BLaER1 (cell line): ENCODE results near the gene TMEM41A.
"Not testable (repeated sequence)": the region's sequence is repeated elsewhere in the genome, so short reads cannot be mapped to it uniquely, and the experiment has no call there.

ENCODE experiments used
- H3K27ac ChIP-seq: shearing (Covaris generic); formaldehyde crosslinking; 2 replicates; pipeline ENCODE4 v1.8.1; 2022
- H3K27me3 ChIP-seq: shearing (Covaris generic); formaldehyde crosslinking; 2 replicates; pipeline ENCODE4 v1.8.1; 2022
- H3K36me3 ChIP-seq: shearing (Covaris generic); formaldehyde crosslinking; 2 replicates; pipeline ENCODE4 v1.8.1; 2022
- H3K4me1 ChIP-seq: shearing (Covaris generic); formaldehyde crosslinking; 2 replicates; pipeline ENCODE4 v1.8.1; 2022
- H3K4me2 ChIP-seq: shearing (Covaris generic); formaldehyde crosslinking; 2 replicates; pipeline ENCODE4 v1.8.1; 2022
- H3K4me3 ChIP-seq: shearing (Covaris generic); formaldehyde crosslinking; 2 replicates; pipeline ENCODE4 v1.8.1; 2022
- H3K9ac ChIP-seq: shearing (Covaris generic); formaldehyde crosslinking; 2 replicates; pipeline ENCODE4 v1.8.1; 2022
- H3K9me3 ChIP-seq: shearing (Covaris generic); formaldehyde crosslinking; 2 replicates; pipeline ENCODE4 v1.8.1; 2022
- H4K20me1 ChIP-seq: shearing (Covaris generic); formaldehyde crosslinking; 2 replicates; pipeline ENCODE4 v1.8.1; 2022
- Cebpa-rat ChIP-seq: shearing (Covaris generic); IDR thresholded peaks from 2 replicates; pipeline ENCODE4 v1.8.1; 2022

Gene TMEM41A

GRCh38 chr3:185465471-185465870, 33.4 kb downstream of the TMEM41A start:
- Histone ChIP-seq H3K27me3 (no peaks in the 10 kb centered on the region), H3K4me2 (no peak overlapping the region), H4K20me1 (no peaks in the 10 kb centered on the region), H3K27ac (no peak overlapping the region), H3K36me3 (no peaks in the 10 kb centered on the region), H3K9me3 (no peaks in the 10 kb centered on the region), H3K4me1 (no peaks in the 10 kb centered on the region), H3K4me3 (no peak overlapping the region), H3K9ac (no peak overlapping the region)
- TF ChIP-seq Cebpa-rat: no peak

- Histone ChIP-seq H4K20me1 (no peaks in the 10 kb centered on the region), H3K36me3 (no peaks in the 10 kb centered on the region), H3K4me1 (no peaks in the 10 kb centered on the region), H3K9ac (no peak overlapping the region), H3K9me3 (no peaks in the 10 kb centered on the region), H3K4me3 (no peak overlapping the region), H3K27me3 (no peaks in the 10 kb centered on the region), H3K27ac (no peak overlapping the region), H3K4me2 (no peak overlapping the region)
- TF ChIP-seq Cebpa-rat: no peak
Measured at GRCh38 chr3:185460719-185461350, 38.0 kb downstream of the TMEM41A start.

DNA sequence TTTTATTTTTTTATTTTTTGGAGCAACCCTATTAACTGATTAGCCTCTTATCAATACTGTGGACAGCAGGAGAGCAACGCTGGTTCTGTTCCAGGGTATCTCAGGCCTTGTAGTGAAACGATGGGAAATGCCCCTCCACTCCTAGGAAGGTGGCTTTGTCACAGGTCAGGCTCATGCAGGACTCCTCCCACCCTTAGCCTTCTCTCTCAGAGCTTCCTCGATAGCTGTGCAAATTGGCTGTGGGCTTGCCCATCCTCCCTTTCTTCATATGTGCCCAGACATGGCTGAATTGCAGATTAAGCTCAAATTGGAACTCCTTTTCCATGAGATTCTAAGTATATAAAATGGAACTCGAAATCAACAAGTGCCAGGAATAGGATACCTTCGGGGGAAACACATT, 38.5 kb downstream of the TMEM41A start:
- H3K36me3 ChIP-seq: no peaks in the 10 kb centered on the region
- no peaks in the 10 kb centered on the region for H4K20me1 ChIP-seq
- no peak overlapping the region for H3K27ac ChIP-seq
- no peak overlapping the region for H3K9ac ChIP-seq
- no peaks in the 10 kb centered on the region for H3K27me3 ChIP-seq
- no peak overlapping the region for H3K4me3 ChIP-seq
- no peak for TF ChIP-seq Cebpa-rat
- H3K4me2 ChIP-seq: no peak overlapping the region
- no peaks in the 10 kb centered on the region for H3K4me1 ChIP-seq
- H3K9me3 ChIP-seq: no peaks in the 10 kb centered on the region

GRCh38 chr3:185457376-185457775, 41.5 kb downstream of the TMEM41A start:
- no peak overlapping the region for H3K4me3 ChIP-seq
- H3K4me2 ChIP-seq: no peak overlapping the region
- no peak overlapping the region for H3K9ac ChIP-seq
- no peaks in the 10 kb centered on the region for H4K20me1 ChIP-seq
- H3K27ac ChIP-seq: no peak overlapping the region
- H3K4me1 ChIP-seq: no peaks in the 10 kb centered on the region
- H3K9me3 ChIP-seq: no peaks in the 10 kb centered on the region
- H3K36me3 ChIP-seq: no peaks in the 10 kb centered on the region
- no peak for TF ChIP-seq Cebpa-rat
- H3K27me3 ChIP-seq: no peaks in the 10 kb centered on the region

DNA sequence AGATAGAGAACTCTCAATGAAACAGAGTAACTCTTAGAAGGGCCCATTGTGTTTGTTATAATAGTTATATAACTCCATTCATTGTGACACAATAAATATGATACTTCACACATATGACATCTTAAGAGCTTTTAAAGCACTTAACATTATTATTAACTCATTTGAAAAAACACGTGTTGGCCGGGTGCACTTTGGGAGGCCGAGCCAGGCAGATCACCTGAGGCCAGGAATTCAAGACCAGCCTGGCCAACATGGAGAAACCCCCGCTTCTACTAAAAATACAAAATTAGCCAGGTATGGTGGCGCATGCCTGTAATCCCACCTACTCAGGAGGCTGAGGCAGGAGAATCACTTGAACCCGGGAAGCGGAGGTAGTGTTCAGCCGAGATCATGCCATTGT, 47.4 kb downstream of the TMEM41A start:
- not testable (repeated sequence) for H3K9me3 ChIP-seq, H3K4me2 ChIP-seq, H3K27me3 ChIP-seq, H3K4me1 ChIP-seq, H4K20me1 ChIP-seq, H3K9ac ChIP-seq, H3K36me3 ChIP-seq, H3K27ac ChIP-seq, H3K4me3 ChIP-seq

- no peaks in the 10 kb centered on the region for H4K20me1 ChIP-seq
- no peaks in the 10 kb centered on the region for H3K4me1 ChIP-seq
- H3K4me2 ChIP-seq: no peak overlapping the region
- no peak for TF ChIP-seq Cebpa-rat
- H3K27ac ChIP-seq: no peak overlapping the region
- H3K4me3 ChIP-seq: no peak overlapping the region
- no peaks in the 10 kb centered on the region for H3K9me3 ChIP-seq
- no peak overlapping the region for H3K9ac ChIP-seq
- H3K27me3 ChIP-seq: no peaks in the 10 kb centered on the region
- no peaks in the 10 kb centered on the region for H3K36me3 ChIP-seq
Measured at GRCh38 chr3:185448107-185448506, 50.7 kb downstream of the TMEM41A start.

GRCh38 chr3:185444329-185444728, 54.5 kb downstream of the TMEM41A start:
- no peak for TF ChIP-seq Cebpa-rat
- no peak overlapping the region for H3K4me2 ChIP-seq
- H3K9me3 ChIP-seq: no peaks in the 10 kb centered on the region
- no peaks in the 10 kb centered on the region for H3K36me3 ChIP-seq
- H4K20me1 ChIP-seq: no peaks in the 10 kb centered on the region
- H3K4me1 ChIP-seq: no peaks in the 10 kb centered on the region
- H3K27ac ChIP-seq: no peak overlapping the region
- no peak overlapping the region for H3K9ac ChIP-seq
- H3K27me3 ChIP-seq: no peaks in the 10 kb centered on the region
- H3K4me3 ChIP-seq: no peak overlapping the region

DNA sequence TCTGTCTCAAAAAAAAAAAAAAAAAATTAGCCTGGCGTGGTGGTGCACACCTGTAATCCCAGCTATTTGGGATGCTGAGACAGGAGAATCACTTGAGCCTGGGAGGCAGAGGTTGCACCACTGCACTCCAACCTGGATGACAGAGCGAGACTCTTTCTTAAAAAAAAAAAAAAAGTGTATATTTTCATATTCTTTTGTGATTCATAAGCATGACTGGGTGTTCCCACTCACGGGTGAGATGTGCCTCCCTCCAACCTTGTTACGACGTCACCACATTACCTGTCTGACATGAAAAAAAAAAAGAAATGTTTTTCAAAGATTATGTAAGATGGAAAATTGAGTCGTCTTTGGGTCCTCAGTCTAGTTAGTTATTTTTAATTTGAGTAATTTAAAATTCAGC, 56.8 kb downstream of the TMEM41A start:
- Histone ChIP-seq H3K4me3 (no peak overlapping the region), H3K9me3 (no peaks in the 10 kb centered on the region), H4K20me1 (no peaks in the 10 kb centered on the region), H3K4me2 (no peak overlapping the region), H3K4me1 (no peaks in the 10 kb centered on the region), H3K9ac (no peak overlapping the region), H3K27me3 (no peaks in the 10 kb centered on the region), H3K27ac (no peak overlapping the region), H3K36me3 (no peaks in the 10 kb centered on the region)
- TF ChIP-seq Cebpa-rat: no peak

- TF ChIP-seq Cebpa-rat: no peak
- H3K9me3 ChIP-seq: no peaks in the 10 kb centered on the region
- no peak overlapping the region for H3K4me2 ChIP-seq
- no peak overlapping the region for H3K9ac ChIP-seq
- no peak overlapping the region for H3K27ac ChIP-seq
- no peaks in the 10 kb centered on the region for H3K36me3 ChIP-seq
- no peaks in the 10 kb centered on the region for H4K20me1 ChIP-seq
- no peaks in the 10 kb centered on the region for H3K27me3 ChIP-seq
- no peak overlapping the region for H3K4me3 ChIP-seq
- no peaks in the 10 kb centered on the region for H3K4me1 ChIP-seq
Measured at GRCh38 chr3:185439745-185440466, 58.9 kb downstream of the TMEM41A start.
